Gastroesophageal sphincter (tissue), 4 donors: Measurements from ENCODE around the gene DACH1. TPM values are rescaled to one million over a fixed set of nuclear protein-coding genes. Genes with fewer than 3 reads are reported as not detected.

Experiments used
- ATAC-seq: fragments of 150-250 bp; one replicate; pipeline ENCODE4 v1.9.1; 2016; ENCODE audit warnings: mild to moderate bottlenecking, moderate library complexity
- H3K27ac ChIP-seq, 4 donors: fragments of 200-600 bp; sonication (generic) in 3 of 4; 1 replicate in 3 of 4; 2 replicates in 1 of 4; pipeline ENCODE4 v1.5.1; 2016 to 2019
- H3K27me3 ChIP-seq: fragments of 200-600 bp; sonication (generic); one replicate; pipeline ENCODE4 v1.5.1; 2019
- H3K36me3 ChIP-seq, 2 donors: fragments of 200-600 bp; sonication (generic); one replicate each; pipeline ENCODE4 v1.5.1; 2019; ENCODE audit warnings: control low read depth in 1 of 2
- H3K4me1 ChIP-seq, 3 donors: fragments of 200-600 bp; sonication (generic); 1 replicate in 2 of 3; 2 replicates in 1 of 3; pipeline ENCODE4 v1.5.1; 2016 to 2019; ENCODE audit warnings: control low read depth in 2 of 3
- H3K4me3 ChIP-seq, 2 donors: fragments of 200-600 bp; sonication (generic); one replicate each; pipeline ENCODE4 v1.5.1; 2019; ENCODE audit warnings: mild to moderate bottlenecking in 1 of 2, moderate library complexity in 1 of 2
- H3K9me3 ChIP-seq, 3 donors: fragments of 200-600 bp; sonication (generic); one replicate each; pipeline ENCODE4 v1.5.1; 2017 to 2019; ENCODE audit warnings: control low read depth in 2 of 3
- CTCF ChIP-seq, 4 experiments: fragments of 200-600 bp in 2 of 4; fragments of 450-650 bp in 2 of 4; sonication (generic) in 1 of 4; IDR thresholded peaks; one replicate each; pipeline ENCODE4 v1.5.1; 2017 to 2019; ENCODE audit warnings: antibody characterized with exemption in 4 of 4, mild to moderate bottlenecking in 2 of 4, moderate library complexity in 2 of 4
- EP300 ChIP-seq: sonication (generic); formaldehyde crosslinking; IDR thresholded peaks from one replicate; pipeline ENCODE4 v1.6.1; 2017; ENCODE audit warnings: antibody characterized with exemption, mild to moderate bottlenecking
- POLR2A ChIP-seq, 2 donors: fragments of 450-650 bp; IDR thresholded peaks; one replicate each; pipeline ENCODE4 v1.6.1; 2017; ENCODE audit warnings: antibody characterized with exemption in 2 of 2, mild to moderate bottlenecking in 2 of 2, moderate library complexity in 1 of 2
- POLR2AphosphoS5 ChIP-seq: sonication (generic); formaldehyde crosslinking; IDR thresholded peaks from one replicate; pipeline ENCODE4 v1.6.1; 2017; ENCODE audit warnings: antibody characterized with exemption
- WGBS, 2 donors: methylation state at CpG; one replicate each; pipeline ENCODE4 v1.1.5; 2018; ENCODE audit warnings: low coverage in 1 of 2; 5-methylcytosine and 5-hydroxymethylcytosine counted together
- total RNA-seq, 4 donors: library from RNA; depleted of rRNA; stranded (reverse); fragments of >200 nt; gene quantifications; one replicate each; pipeline ENCODE4 v1.1.0, GENCODE V29; 2016

The DACH1 gene
- total RNA-seq, 4 donors from 2014 or later, result 1.1 to 2.1 (median 1.7) TPM

DNA sequence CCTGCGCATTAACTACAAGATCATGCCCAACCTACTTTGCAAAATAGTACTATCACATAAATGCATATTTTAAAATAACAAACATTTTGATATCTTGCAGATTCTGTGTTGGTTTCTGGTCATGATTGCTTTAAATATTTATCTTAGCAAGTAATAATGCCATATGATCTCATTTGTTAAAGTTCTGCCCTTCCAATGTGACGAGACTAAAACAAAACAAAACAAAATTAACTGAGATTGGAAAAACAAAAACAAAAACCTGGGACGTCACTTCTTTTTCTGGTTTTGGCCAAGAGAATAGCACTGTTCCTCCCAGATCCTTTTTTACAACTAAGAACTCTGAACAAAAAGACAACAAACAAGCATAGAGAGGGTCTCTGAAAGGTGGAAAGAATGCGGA, 436.3 kb downstream of the DACH1 start:
- Histone ChIP-seq H3K4me1 (no peaks in the 10 kb centered on the region), H3K36me3 (no peaks in the 10 kb centered on the region), H3K4me3 (no peak overlapping the region), H3K27me3 (no peaks in the 10 kb centered on the region), H3K9me3 (no peaks in the 10 kb centered on the region), H3K27ac (no peak overlapping the region)
- TF ChIP-seq CTCF (IDR thresholded peaks at IDR 0.05), result no peak
- no peak for TF ChIP-seq POLR2A (IDR thresholded peaks at IDR 0.05)
- TF ChIP-seq EP300, result no peak
- no peak for TF ChIP-seq POLR2AphosphoS5
- no peak for ATAC-seq
- WGBS, 2 donors, result 60% methylated on average over 4 of the region's 4 CpGs

DNA sequence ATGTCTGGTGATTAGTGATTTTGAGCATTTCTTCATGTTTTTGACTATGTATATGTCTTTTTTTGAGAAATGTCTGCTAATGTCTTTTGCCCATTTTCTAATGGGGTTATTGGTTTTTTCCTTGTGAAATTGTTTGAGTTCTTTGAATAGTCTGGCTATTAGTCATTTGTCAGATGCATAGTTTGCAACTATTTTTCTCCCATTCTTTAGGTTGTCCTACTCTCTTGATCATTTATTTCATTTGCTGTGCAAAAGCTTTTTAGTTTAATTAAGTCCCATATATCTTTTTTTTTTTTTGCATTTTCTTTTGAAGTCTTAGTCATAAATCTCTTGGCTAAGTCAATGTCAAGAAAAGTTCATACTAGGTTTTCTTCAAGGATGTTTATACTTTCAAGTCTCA, 449.8 kb downstream of the DACH1 start:
- H3K27me3 ChIP-seq, result no peaks in the 10 kb centered on the region
- no peaks in the 10 kb centered on the region for H3K4me1 ChIP-seq
- no peak overlapping the region for H3K4me3 ChIP-seq
- TF ChIP-seq POLR2AphosphoS5 (no peak), EP300 (no peak), CTCF (IDR thresholded peaks at IDR 0.05) (no peak), POLR2A (IDR thresholded peaks at IDR 0.05) (no peak)
- no peak overlapping the region for H3K27ac ChIP-seq
- H3K36me3 ChIP-seq, result no peaks in the 10 kb centered on the region
- no peak for ATAC-seq
- H3K9me3 ChIP-seq, result peaks cover 0 to 8% (median 0%) of the 10 kb centered on the region in 3 donors

DNA sequence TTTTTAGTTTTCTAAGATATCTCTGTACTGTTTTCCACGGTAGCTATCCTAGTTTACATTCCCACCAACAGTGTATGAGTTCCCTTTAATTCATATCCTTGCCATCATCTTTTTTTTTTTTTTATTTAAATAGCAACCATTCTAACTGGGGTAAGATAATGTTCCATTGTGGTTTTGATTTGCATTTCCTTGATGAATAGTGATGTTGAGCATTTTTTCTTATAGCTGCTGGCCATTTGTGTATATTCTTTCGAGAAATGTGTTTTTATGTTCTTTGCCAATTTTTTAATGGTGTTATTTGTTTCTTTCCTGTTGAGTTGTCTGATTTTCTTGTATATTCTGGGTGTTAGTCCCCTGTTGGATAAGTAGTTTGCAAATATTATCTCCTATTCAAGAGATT, 454.8 kb downstream of the DACH1 start:
- Histone ChIP-seq H3K4me1 (no peaks in the 10 kb centered on the region), H3K9me3 (no peaks in the 10 kb centered on the region), H3K4me3 (no peak overlapping the region), H3K27ac (no peak overlapping the region), H3K27me3 (no peaks in the 10 kb centered on the region), H3K36me3 (no peaks in the 10 kb centered on the region)
- no peak for ATAC-seq
- TF ChIP-seq EP300 (no peak), POLR2A (IDR thresholded peaks at IDR 0.05) (no peak), CTCF (IDR thresholded peaks at IDR 0.05) (no peak), POLR2AphosphoS5 (no peak)
- 62 to 86% methylated on average over 1 to 2 of the region's 2 CpGs for WGBS, 2 donors

DNA sequence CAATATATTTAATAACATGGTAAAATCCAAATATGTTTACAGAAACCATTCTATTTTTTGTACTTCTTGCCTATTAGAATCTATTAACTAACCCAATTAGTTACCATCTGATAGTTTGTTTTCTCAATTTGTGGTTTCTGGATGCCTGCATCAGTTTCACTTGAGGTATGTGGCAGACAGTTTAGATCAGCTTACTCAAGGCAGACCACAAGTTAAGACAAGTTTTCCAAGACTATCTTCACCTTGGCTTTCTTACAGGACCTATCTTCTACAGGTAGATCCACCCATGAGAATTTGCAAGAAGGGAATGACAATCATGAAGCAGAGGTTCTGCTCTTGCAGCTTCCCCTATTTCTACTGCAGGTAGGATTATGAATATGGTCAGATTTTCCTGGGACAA, 458.6 kb downstream of the DACH1 start:
- Histone ChIP-seq H3K4me3 (no peak overlapping the region), H3K9me3 (no peaks in the 10 kb centered on the region), H3K27me3 (no peaks in the 10 kb centered on the region), H3K4me1 (no peaks in the 10 kb centered on the region), H3K27ac (no peak overlapping the region), H3K36me3 (no peaks in the 10 kb centered on the region)
- no peak for ATAC-seq
- TF ChIP-seq EP300 (no peak), POLR2A (IDR thresholded peaks at IDR 0.05) (no peak), CTCF (IDR thresholded peaks at IDR 0.05) (no peak), POLR2AphosphoS5 (no peak)

DNA sequence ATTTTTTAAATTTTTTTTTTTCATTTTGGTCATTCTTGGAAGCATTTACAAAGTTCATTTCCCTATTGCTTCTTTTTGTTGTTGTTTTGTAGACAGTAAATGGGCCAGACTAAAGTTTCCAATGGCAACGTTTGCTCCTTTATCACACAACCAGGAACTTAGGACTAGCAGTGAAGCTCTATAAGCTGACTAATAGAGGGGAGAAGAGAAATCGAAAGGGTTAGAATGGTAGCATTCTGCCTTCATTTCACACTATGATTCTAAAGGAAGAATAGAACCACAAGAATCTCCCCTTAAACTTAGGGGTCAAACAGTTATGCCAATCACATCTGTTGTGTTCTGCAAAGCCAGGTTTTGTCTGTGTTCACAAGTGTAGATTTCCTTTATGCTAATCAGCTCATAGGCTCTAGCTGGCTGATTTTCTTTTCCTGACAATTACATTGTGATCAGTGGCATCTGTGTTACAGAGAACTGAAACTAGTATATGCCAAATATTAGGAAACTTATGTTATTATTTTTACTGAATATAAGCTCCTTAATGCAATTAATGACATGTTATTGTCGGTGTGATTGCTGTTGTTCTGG, 467.3 kb downstream of the DACH1 start:
- no peak overlapping the region for H3K27ac ChIP-seq
- 54 to 68% methylated on average over 3 of the region's 3 CpGs for WGBS, 2 donors
- H3K36me3 ChIP-seq, result no peaks in the 10 kb centered on the region
- TF ChIP-seq POLR2A (IDR thresholded peaks at IDR 0.05), result no peak
- no peak for TF ChIP-seq POLR2AphosphoS5
- no peak for TF ChIP-seq CTCF (IDR thresholded peaks at IDR 0.05)
- no peaks in the 10 kb centered on the region for H3K4me1 ChIP-seq
- ATAC-seq, result no peak
- H3K27me3 ChIP-seq, result no peaks in the 10 kb centered on the region
- H3K4me3 ChIP-seq, result no peak overlapping the region
- no peaks in the 10 kb centered on the region for H3K9me3 ChIP-seq
